ENCODE data around the gene MMP25. TPM values are rescaled to one million over a fixed set of nuclear protein-coding genes. Genes with fewer than 3 reads are reported as not detected.

MMP25 gene
- total RNA-seq, 2 experiments from 2014 or later: 49.3 to 60.4 TPM

- POLR2A ChIA-PET: interaction anchor here (0.6 to 1.2 kb wide), 3 partner anchors 10 to 126 kb away, joined by 3 to 4 read pairs (median 3); partner anchors contain the start of gene TNFRSF12A
These were observed 36.6 kb upstream of the MMP25 start for GRCh38 chr16:3009568-3010390.

DNA sequence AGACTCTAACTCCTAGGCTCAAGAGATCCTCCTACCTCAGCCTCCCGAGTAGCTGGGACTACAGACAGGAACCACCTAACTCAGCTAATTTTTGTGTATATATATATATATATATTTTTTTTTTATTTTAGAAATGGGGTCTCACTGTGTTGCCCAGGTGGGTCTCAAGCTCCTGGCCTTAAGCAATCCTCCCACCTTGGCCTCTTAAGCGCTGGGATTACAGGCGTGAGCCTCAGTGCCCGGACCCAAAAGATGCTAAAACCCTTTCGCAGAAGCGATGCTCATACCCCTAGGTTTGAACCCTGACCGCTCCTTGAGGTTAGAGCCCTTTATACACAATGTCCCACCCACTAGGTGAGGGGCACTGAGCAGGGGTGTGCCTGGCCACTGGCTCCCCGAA lies 35.9 kb upstream of the MMP25 start:
- POLR2A ChIA-PET: interaction anchor here (1.2 kb wide), 2 partner anchors 10 to 38 kb away, joined by 3 to 4 read pairs; partner anchors contain the start of gene TNFRSF12A
- ATAC-seq (ENCODE audit: low read depth): no peak

More at GRCh38 chr16:3009568-3010390, 36.6 kb upstream of the MMP25 start:
- Mint-ChIP-seq H3K27me3 (peaks cover 52% of the 10 kb centered on the region), H3K27ac (no peak overlapping the region), H3K4me3 (no peak overlapping the region), H3K9me3 (no peaks in the 10 kb centered on the region), H3K4me1 (peaks cover 20% of the 10 kb centered on the region), H3K36me3 (no peaks in the 10 kb centered on the region)
- DNase-seq (no peak), ATAC-seq (ENCODE audit: low read depth) (no peak)

GRCh38 chr16:3012246-3012645 lies 34.1 kb upstream of the MMP25 start:
- Mint-ChIP-seq H3K9me3 (no peaks in the 10 kb centered on the region), H3K27me3 (peaks cover 45% of the 10 kb centered on the region), H3K4me3 (no peak overlapping the region), H3K27ac (no peak overlapping the region), H3K4me1 (peaks cover 16% of the 10 kb centered on the region), H3K36me3 (no peaks in the 10 kb centered on the region)
- POLR2A ChIA-PET: interaction anchor here (0.6 kb wide), 1 partner anchor 544 kb away, joined by 9 read pairs; no protein-coding TSS in a partner anchor
- no peak for DNase-seq
- ATAC-seq (ENCODE audit: low read depth): no peak

More for the DNA sequence above, 35.9 kb upstream of the MMP25 start:
- Mint-ChIP-seq H3K36me3 (no peaks in the 10 kb centered on the region), H3K4me1 (peaks cover 18% of the 10 kb centered on the region), H3K4me3 (no peak overlapping the region), H3K27me3 (peaks cover 51% of the 10 kb centered on the region), H3K9me3 (no peaks in the 10 kb centered on the region), H3K27ac (no peak overlapping the region)
- no peak for DNase-seq

- DNase-seq (no peak), ATAC-seq (ENCODE audit: low read depth) (no peak)
- peaks cover 10% of the 10 kb centered on the region for H3K4me1 Mint-ChIP-seq
- POLR2A ChIA-PET: no interaction called here
- peaks cover 39% of the 10 kb centered on the region for H3K27me3 Mint-ChIP-seq
- H3K27ac Mint-ChIP-seq: no peak within 1 kb of the TSS
- H3K4me3 Mint-ChIP-seq: no peak within 1 kb of the TSS
- no peaks in the 10 kb centered on the region for H3K9me3 Mint-ChIP-seq
- H3K36me3 Mint-ChIP-seq: no peaks in the 10 kb centered on the region
These were observed 33.4 kb upstream of the MMP25 start, which contains the start of gene CLDN9 for GRCh38 chr16:3012828-3013420. Gene CLDN9 (plus strand): TSS chr16:3012923. CDS start chr16:3013363, 440 bp downstream.

DNA sequence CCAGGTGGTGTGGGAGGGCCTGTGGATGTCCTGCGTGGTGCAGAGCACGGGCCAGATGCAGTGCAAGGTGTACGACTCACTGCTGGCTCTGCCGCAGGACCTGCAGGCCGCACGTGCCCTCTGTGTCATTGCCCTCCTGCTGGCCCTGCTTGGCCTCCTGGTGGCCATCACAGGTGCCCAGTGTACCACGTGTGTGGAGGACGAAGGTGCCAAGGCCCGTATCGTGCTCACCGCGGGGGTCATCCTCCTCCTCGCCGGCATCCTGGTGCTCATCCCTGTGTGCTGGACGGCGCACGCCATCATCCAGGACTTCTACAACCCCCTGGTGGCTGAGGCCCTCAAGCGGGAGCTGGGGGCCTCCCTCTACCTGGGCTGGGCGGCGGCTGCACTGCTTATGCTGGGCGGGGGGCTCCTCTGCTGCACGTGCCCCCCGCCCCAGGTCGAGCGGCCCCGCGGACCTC lies 32.8 kb upstream of the MMP25 start:
- Mint-ChIP-seq H3K27ac (no peak overlapping the region), H3K9me3 (no peaks in the 10 kb centered on the region), H3K36me3 (no peaks in the 10 kb centered on the region), H3K4me1 (peaks cover 8% of the 10 kb centered on the region), H3K4me3 (no peak overlapping the region), H3K27me3 (peaks cover 37% of the 10 kb centered on the region)
- DNase-seq (no peak), ATAC-seq (ENCODE audit: low read depth) (no peak)
- POLR2A ChIA-PET: no interaction called here

DNA sequence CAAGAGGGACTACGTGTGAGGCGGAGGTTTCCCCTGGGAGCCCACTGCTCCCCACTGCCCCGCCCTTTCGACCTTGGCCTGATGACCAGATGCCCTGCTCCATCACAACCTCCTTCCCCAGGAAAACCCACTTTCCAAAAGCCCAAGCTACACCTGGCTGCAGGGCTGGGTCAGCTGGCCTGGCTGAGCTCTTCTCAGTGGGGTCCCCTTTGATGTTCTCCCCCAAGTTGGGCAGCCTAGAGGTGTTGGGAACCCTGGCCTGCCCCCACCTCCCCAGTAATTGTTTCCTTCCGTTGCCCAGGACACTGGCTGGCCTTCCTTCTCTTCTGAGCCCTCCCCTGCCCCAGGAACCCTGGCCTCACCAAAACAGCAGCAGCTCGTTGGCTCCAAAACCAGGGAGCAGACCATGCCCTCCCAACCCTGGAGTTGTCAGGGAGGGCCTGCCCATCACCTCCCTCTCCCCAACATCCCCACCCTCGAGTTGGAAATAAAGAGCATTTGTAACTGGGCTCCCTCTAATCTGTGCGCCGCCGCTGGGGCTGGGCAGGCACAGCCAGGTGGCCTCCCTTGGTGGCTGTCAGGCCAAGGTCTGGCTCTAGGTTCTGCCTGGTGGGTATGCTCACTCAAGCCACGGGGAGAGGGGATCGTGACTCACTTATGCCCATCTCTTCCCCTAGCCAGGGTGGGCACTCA lies 32.2 kb upstream of the MMP25 start:
- H3K36me3 Mint-ChIP-seq: no peaks in the 10 kb centered on the region
- H3K9me3 Mint-ChIP-seq: no peaks in the 10 kb centered on the region
- no peak overlapping the region for H3K4me3 Mint-ChIP-seq
- no peak overlapping the region for H3K27ac Mint-ChIP-seq
- H3K27me3 Mint-ChIP-seq: peaks cover 40% of the 10 kb centered on the region
- ATAC-seq (ENCODE audit: low read depth): no peak
- no peak for DNase-seq
- POLR2A ChIA-PET: no interaction called here
- peaks cover 4% of the 10 kb centered on the region for H3K4me1 Mint-ChIP-seq

- Mint-ChIP-seq H3K27ac (no peak overlapping the region), H3K27me3 (peaks cover 46% of the 10 kb centered on the region), H3K9me3 (no peaks in the 10 kb centered on the region), H3K4me3 (no peak overlapping the region), H3K36me3 (no peaks in the 10 kb centered on the region), H3K4me1 (peaks cover 8% of the 10 kb centered on the region)
- POLR2A ChIA-PET: interaction anchor here (1.0 kb wide), 1 partner anchor 30 kb away, joined by 3 read pairs; no protein-coding TSS in a partner anchor
- no peak for DNase-seq
- ATAC-seq (ENCODE audit: low read depth): no peak
These were observed 31.4 kb upstream of the MMP25 start for GRCh38 chr16:3014971-3015370.

DNA sequence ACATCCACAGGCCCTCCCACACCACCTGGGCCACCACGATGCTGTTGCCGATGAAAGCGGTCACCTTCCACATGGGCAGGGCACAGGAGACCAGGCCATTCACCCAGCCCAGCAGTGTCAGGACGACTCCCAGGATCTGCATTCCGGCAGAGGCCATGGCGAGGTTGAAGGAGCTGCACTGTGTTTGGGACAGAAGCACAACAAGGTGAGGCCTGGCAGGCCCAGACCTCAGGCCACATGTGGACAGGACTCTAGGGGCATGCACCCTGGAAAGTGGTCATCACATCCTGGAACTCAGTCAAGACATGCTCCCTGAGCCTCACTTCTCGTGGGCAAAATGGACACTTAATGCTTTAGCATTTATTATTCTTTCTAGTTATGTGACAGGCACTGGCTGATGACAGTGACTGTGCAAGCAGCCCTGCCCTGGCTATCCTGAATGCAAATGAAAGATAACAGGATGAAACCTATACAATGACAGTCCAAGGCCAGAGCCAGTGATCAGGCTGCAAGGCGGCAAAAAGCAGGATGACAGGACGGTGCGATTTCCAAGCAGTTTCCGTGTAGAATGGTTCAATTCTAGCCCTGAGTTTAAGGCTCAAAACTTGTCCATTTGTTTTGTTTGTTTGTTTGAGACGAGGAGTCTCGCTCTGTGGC lies 30.4 kb upstream of the MMP25 start:
- H3K4me1 Mint-ChIP-seq: peaks cover 11% of the 10 kb centered on the region
- H3K4me3 Mint-ChIP-seq: no peak overlapping the region

GRCh38 chr16:3017344-3017743 lies 29.0 kb upstream of the MMP25 start:
- Mint-ChIP-seq H3K9me3 (no peaks in the 10 kb centered on the region), H3K4me1 (peaks cover 23% of the 10 kb centered on the region), H3K4me3 (no peak overlapping the region), H3K36me3 (no peaks in the 10 kb centered on the region), H3K27me3 (peaks cover 39% of the 10 kb centered on the region), H3K27ac (no peak overlapping the region)
- POLR2A ChIA-PET: no interaction called here
- no peak for ATAC-seq (ENCODE audit: low read depth)
- DNase-seq: no peak

More for the DNA sequence above, 30.4 kb upstream of the MMP25 start:
- Mint-ChIP-seq H3K9me3 (no peaks in the 10 kb centered on the region), H3K27me3 (peaks cover 47% of the 10 kb centered on the region), H3K36me3 (no peaks in the 10 kb centered on the region), H3K27ac (no peak overlapping the region)
- POLR2A ChIA-PET: interaction anchor here (1.0 kb wide), 1 partner anchor 29 kb away, joined by 3 read pairs; no protein-coding TSS in a partner anchor
- ATAC-seq (ENCODE audit: low read depth) (no peak), DNase-seq (no peak)

DNA sequence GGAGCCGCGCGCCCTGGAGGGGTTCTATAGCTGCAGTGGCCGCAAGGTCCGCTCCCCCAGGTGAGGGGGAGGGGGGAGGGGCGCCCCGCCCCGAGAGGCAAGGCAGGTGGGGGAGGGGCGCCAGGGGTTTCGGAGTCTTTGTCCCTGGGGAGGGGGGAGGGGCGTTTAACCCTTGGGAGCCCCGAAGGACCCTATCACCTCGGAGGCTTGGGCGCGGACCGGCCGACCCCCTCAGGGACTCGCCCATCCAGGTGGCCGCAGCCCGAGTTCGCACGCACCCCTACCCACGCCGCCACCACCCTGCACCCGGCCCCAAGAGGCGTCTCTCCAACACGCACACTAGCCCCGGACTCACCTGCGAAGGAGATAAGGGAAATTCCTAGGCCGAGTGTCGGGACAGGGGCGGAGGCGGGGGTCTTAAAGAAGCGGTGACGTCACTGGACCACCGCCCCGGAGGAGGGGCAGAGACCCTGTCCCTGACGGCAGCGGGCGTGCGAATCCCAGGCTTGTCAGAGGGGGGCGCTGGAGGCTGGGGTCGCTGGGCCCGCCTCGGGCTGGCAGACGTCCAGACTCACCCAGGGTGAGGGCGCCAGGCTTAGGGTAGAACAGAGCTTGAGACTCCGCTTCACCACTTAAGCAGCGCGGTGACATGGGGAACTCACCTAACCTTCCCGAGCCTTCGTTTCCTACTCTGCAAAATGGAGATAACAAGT lies 28.4 kb upstream of the MMP25 start, which contains the start of gene CLDN6:
TSS of gene CLDN6 (minus strand) at position 390 of the 713 bp plus-strand sequence. CDS start 2,162 bp downstream, outside the sequence.
- no peak for ATAC-seq (ENCODE audit: low read depth)
- no peaks in the 10 kb centered on the region for H3K36me3 Mint-ChIP-seq
- H3K4me1 Mint-ChIP-seq: peaks cover 29% of the 10 kb centered on the region

GRCh38 chr16:3019594-3020246 lies 26.6 kb upstream of the MMP25 start:
- peak overlapping the region; percentile 90 for H3K4me3 Mint-ChIP-seq
- H3K27ac Mint-ChIP-seq: peak overlapping the region; percentile 54
- peaks cover 2% of the 10 kb centered on the region for H3K36me3 Mint-ChIP-seq
- no peak for DNase-seq
- no peak for ATAC-seq (ENCODE audit: low read depth)
- H3K27me3 Mint-ChIP-seq: peaks cover 28% of the 10 kb centered on the region
- POLR2A ChIA-PET: interaction anchor here (0.8 to 2.6 kb wide), 13 partner anchors 10 to 109 kb away, joined by 3 to 19 read pairs (median 3); partner anchors contain the start of gene MMP25
- peaks cover 36% of the 10 kb centered on the region for H3K4me1 Mint-ChIP-seq
- H3K9me3 Mint-ChIP-seq: no peaks in the 10 kb centered on the region

More for the DNA sequence above, 28.4 kb upstream of the MMP25 start, which contains the start of gene CLDN6:
- DNase-seq: no peak
- H3K27ac Mint-ChIP-seq: no peak within 1 kb of the TSS
- H3K4me3 Mint-ChIP-seq: no peak within 1 kb of the TSS
- POLR2A ChIA-PET: no interaction called here
- H3K27me3 Mint-ChIP-seq: peaks cover 32% of the 10 kb centered on the region
- H3K9me3 Mint-ChIP-seq: no peaks in the 10 kb centered on the region

GRCh38 chr16:3020247-3020603 lies 26.1 kb upstream of the MMP25 start, which contains the start of gene TNFRSF12A:
Gene TNFRSF12A (plus strand): TSS chr16:3020368. CDS start chr16:3020398, 30 bp downstream.
- peaks cover 36% of the 10 kb centered on the region for H3K4me1 Mint-ChIP-seq
- POLR2A ChIA-PET: interaction anchor here (0.5 to 2.6 kb wide), 15 partner anchors 9 to 142 kb away, joined by 3 to 19 read pairs (median 3); partner anchors contain the start of gene MMP25
- peak within 1 kb of the TSS; percentile 56 for H3K27ac Mint-ChIP-seq
- peak; percentile 86 for DNase-seq
- no peaks in the 10 kb centered on the region for H3K9me3 Mint-ChIP-seq
- ATAC-seq (ENCODE audit: low read depth): peak; percentile 23
- H3K4me3 Mint-ChIP-seq: peak within 1 kb of the TSS; percentile 90
- peaks cover 24% of the 10 kb centered on the region for H3K27me3 Mint-ChIP-seq
- peaks cover 2% of the 10 kb centered on the region for H3K36me3 Mint-ChIP-seq
